Measurements from ENCODE around the gene SLC6A6.

SLC6A6 gene

GRCh38 chr3:14538451-14539088 lies 136.2 kb downstream of the SLC6A6 start:
- no peak for DNase-seq (ENCODE audit: low read depth, low spot score)
- in situ Hi-C loops (cut with HindIII; ENCODE audit: low sequenced_read_pairs), result no loop called here
- no peak for TF ChIP-seq CTCF (IDR thresholded peaks at IDR 0.05; ENCODE audit: low read depth, low read length)
- no peak overlapping the region for H3K4me3 ChIP-seq (ENCODE audit: low read depth, low read length)
